ENCODE data around the gene HNRNPUL2.
"Not testable (repeated sequence)": the region's sequence is repeated elsewhere in the genome, so short reads cannot be mapped to it uniquely, and the experiment has no call there.

HNRNPUL2 gene

GRCh38 chr11:62706850-62707247 lies 20.4 kb downstream of the HNRNPUL2 start:
- TF ChIP-seq CTCF (conservative IDR thresholded peaks at IDR 0.05) (no peak), ZFX (IDR thresholded peaks at IDR 0.05) (no peak)
- peak overlapping the region; percentile 87 for H3K27ac ChIP-seq

GRCh38 chr11:62705880-62706849 lies 21.1 kb downstream of the HNRNPUL2 start:
- H3K27ac ChIP-seq: peak overlapping the region; percentile 87
- no peak for TF ChIP-seq ZFX (IDR thresholded peaks at IDR 0.05)
- no peak for TF ChIP-seq CTCF (conservative IDR thresholded peaks at IDR 0.05)

GRCh38 chr11:62705413-62705812 lies 21.8 kb downstream of the HNRNPUL2 start:
- no peak for TF ChIP-seq CTCF (conservative IDR thresholded peaks at IDR 0.05)
- TF ChIP-seq ZFX (IDR thresholded peaks at IDR 0.05): no peak
- peak overlapping the region; percentile 87 for H3K27ac ChIP-seq

- not testable (repeated sequence) for H3K27ac ChIP-seq
These were observed 23.3 kb downstream of the HNRNPUL2 start for GRCh38 chr11:62703921-62704320.

- no peak overlapping the region for H3K27ac ChIP-seq
These were observed 25.0 kb downstream of the HNRNPUL2 start for GRCh38 chr11:62702246-62702645.

GRCh38 chr11:62694455-62695167 lies 32.6 kb downstream of the HNRNPUL2 start:
- TF ChIP-seq ZFX (IDR thresholded peaks at IDR 0.05): no peak
- TF ChIP-seq CTCF (conservative IDR thresholded peaks at IDR 0.05): peak; percentile 87
- H3K27ac ChIP-seq: no peak overlapping the region

More at GRCh38 chr11:62702246-62702645, 25.0 kb downstream of the HNRNPUL2 start:
- no peak for TF ChIP-seq CTCF (conservative IDR thresholded peaks at IDR 0.05)
- TF ChIP-seq ZFX (IDR thresholded peaks at IDR 0.05): no peak

GRCh38 chr11:62693624-62694023 lies 33.6 kb downstream of the HNRNPUL2 start:
- H3K27ac ChIP-seq: not testable (repeated sequence)

- H3K27ac ChIP-seq: no peak within 1 kb of the TSS
- TF ChIP-seq CTCF (conservative IDR thresholded peaks at IDR 0.05) (no peak), ZFX (IDR thresholded peaks at IDR 0.05) (no peak)
These were observed 37.7 kb downstream of the HNRNPUL2 start, which contains the start of gene LRRN4CL for GRCh38 chr11:62689421-62690183. LRRN4CL (minus strand) TSS chr11:62689530; CDS start chr11:62688508, 1,022 bp downstream.
